ENCODE measurements around the gene C17orf114.

C17orf114 gene

DNA sequence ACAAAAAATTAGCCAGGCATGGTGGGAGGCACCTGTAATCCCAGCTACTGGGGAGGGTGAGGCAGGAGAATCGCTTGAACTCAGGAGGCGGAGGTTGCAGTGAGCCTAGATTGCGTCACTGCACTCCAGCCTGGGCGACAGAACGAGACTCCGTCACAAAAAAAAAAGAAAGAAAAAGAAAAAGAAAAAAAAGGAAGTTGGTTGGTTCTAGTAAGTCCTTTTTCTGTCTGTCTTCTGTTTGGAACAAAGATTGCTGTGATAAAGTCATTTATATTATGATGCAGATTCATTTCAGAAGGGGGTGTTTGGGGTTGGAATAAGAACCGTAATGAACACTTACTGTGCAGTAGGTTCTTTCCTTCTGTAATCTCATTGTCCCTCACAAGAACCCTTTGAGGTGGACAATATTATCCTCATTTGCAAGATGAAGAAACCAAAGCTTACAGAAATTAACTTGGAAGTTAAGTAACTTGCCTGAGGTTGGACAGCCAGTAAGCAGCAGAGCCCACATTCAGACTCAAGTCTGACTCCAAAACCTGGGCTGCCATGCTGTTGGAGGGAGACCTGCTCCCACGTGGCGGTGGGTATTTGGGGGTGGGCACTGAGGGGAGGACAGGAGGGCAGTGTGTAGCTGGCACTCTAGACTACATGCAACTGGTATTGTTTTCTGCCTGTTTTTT, 41.3 kb upstream of the C17orf114 start:
- TF ChIP-seq CTCF (IDR thresholded peaks at IDR 0.05; ENCODE audit: low read depth, low read length): no peak

DNA sequence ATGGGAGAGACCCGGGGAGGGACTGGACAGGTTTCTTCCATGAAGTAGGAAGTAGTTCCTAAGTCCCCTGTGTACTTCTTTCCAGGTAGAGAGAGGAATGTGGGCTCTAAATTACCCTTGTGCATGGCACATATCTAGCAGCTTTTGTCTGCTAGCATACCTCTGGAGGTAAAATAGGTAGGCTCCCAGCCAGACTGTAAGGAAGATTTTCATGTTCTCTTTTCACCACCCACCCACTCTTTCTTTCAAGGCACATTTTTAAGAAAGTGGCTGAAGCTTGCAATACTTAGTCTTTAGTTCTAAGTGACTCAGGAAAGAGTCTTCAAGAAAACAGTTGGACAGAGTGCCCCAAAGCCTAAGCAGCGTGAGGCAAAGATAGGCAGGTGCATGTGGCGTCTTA, 40.2 kb upstream of the C17orf114 start:
- no peaks in the 10 kb centered on the region for H3K4me1 ChIP-seq
- H3K9me3 ChIP-seq: no peaks in the 10 kb centered on the region
- no peak for TF ChIP-seq CTCF (IDR thresholded peaks at IDR 0.05; ENCODE audit: low read depth, low read length)
- no peaks in the 10 kb centered on the region for H3K27me3 ChIP-seq
- no peak overlapping the region for H3K4me3 ChIP-seq (ENCODE audit: low read depth, low read length)
- no peak for DNase-seq
- no peaks in the 10 kb centered on the region for H3K36me3 ChIP-seq

More for the DNA sequence above, 41.3 kb upstream of the C17orf114 start:
- Histone ChIP-seq H3K27me3 (no peaks in the 10 kb centered on the region), H3K36me3 (no peaks in the 10 kb centered on the region), H3K4me1 (no peaks in the 10 kb centered on the region), H3K9me3 (no peaks in the 10 kb centered on the region), H3K4me3 (ENCODE audit: low read depth, low read length) (no peak overlapping the region)
- no peak for DNase-seq

GRCh38 chr17:4840893-4841242, 38.7 kb upstream of the C17orf114 start:
- no peaks in the 10 kb centered on the region for H3K36me3 ChIP-seq
- no peak for DNase-seq
- no peaks in the 10 kb centered on the region for H3K27me3 ChIP-seq
- H3K4me3 ChIP-seq (ENCODE audit: low read depth, low read length): no peak overlapping the region
- H3K4me1 ChIP-seq: no peaks in the 10 kb centered on the region
- TF ChIP-seq CTCF (IDR thresholded peaks at IDR 0.05; ENCODE audit: low read depth, low read length): no peak
- no peaks in the 10 kb centered on the region for H3K9me3 ChIP-seq

DNA sequence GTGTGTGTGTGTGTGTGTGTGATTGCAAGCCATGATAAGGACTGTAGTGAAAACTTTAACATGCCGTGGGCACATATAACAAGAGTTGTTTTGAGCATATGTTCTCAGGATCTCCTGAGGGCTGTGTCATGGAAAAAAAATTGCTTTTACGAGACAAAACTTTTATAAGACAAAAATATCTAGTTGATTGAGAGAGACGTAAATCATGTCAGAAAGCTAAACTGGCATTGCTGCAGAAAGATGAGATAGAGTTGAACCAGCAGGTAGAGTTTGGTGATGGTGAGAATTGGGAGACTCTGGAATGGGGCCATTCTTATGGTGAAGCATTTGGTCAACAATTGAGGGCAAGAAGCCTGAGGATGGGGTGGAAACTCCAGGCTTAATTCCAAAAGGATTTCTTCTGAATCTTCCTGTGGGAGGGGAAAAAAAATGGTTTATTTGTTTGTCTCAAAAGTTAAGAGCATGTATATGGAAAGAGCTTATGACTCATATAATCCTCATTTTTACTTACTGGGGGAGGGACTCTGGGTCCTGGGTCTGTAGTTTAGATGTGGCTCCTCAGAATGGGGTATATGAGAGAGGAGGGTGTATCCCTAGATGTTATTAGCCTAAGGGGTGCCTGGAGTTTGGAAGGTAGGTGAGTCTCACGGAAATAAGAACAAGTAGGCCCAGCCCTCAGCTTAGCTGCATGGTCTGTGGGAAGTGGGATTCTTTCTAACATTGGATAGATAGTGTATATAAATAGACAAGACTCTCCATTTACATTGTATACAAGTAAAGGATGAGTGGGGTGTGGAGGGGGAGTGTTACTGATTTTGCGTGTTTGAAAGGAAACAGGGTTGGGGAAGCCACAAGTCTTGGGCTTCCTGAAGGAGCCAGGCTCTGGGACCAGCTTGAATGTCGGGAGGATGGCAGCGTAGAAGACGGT, 38.1 kb upstream of the C17orf114 start:
- Histone ChIP-seq H3K27me3 (no peaks in the 10 kb centered on the region), H3K36me3 (no peaks in the 10 kb centered on the region), H3K4me1 (no peaks in the 10 kb centered on the region), H3K9me3 (no peaks in the 10 kb centered on the region), H3K4me3 (ENCODE audit: low read depth, low read length) (no peak overlapping the region)
- TF ChIP-seq CTCF (IDR thresholded peaks at IDR 0.05; ENCODE audit: low read depth, low read length): no peak
- DNase-seq: no peak

DNA sequence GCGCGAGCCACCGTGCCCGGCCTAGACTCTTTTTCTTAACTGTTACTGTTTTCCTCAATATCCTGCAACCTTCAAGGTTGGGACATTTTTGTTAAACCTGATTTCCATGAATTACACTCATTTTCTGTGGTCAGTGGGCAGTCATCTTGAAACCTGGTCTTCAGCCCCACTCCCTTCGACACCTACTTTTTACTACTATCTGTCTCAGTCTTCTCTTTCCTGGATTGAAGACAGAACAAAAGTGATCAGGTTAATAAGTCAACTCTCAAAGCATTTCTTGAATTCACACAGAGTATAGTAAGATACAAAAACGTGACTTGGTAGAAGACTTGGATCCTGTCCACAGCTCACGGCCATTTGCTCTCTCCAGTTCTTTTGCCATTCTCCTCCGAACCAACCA, 37.1 kb upstream of the C17orf114 start:
- Histone ChIP-seq H3K27me3 (no peaks in the 10 kb centered on the region), H3K36me3 (no peaks in the 10 kb centered on the region), H3K9me3 (no peaks in the 10 kb centered on the region), H3K4me1 (no peaks in the 10 kb centered on the region), H3K4me3 (ENCODE audit: low read depth, low read length) (no peak overlapping the region)
- TF ChIP-seq CTCF (IDR thresholded peaks at IDR 0.05; ENCODE audit: low read depth, low read length): no peak
- no peak for DNase-seq

DNA sequence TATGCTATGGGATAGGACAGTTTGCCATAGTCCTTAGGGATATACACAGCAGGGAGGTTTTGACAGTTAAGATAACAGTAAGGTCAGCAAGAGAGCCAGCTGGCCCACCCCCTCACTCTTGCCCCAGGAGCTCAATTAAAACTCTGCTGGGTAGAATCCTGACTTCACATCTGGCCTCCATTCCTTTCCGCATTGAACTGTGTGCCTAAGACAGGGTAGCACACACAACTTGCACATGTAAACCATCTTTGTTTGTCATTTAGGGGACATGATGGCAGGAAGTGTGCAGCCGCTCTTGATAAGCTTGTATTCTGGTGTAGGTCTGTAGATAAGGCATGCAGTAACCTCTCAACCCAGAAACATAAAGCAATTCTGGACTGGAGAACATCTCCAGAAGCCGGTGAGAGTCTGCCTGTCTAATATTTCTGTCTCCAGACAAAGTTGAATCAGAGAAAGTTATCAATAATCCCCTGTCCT, 36.2 kb upstream of the C17orf114 start:
- no peak for TF ChIP-seq CTCF (IDR thresholded peaks at IDR 0.05; ENCODE audit: low read depth, low read length)
- H3K4me3 ChIP-seq (ENCODE audit: low read depth, low read length): no peak overlapping the region
- H3K9me3 ChIP-seq: no peaks in the 10 kb centered on the region
- no peak for DNase-seq
- no peaks in the 10 kb centered on the region for H3K4me1 ChIP-seq
- no peaks in the 10 kb centered on the region for H3K36me3 ChIP-seq
- H3K27me3 ChIP-seq: no peaks in the 10 kb centered on the region

Data from BE2C (cell line).